Measurements from ENCODE around the gene WFIKKN1.

Gene WFIKKN1, protein sequence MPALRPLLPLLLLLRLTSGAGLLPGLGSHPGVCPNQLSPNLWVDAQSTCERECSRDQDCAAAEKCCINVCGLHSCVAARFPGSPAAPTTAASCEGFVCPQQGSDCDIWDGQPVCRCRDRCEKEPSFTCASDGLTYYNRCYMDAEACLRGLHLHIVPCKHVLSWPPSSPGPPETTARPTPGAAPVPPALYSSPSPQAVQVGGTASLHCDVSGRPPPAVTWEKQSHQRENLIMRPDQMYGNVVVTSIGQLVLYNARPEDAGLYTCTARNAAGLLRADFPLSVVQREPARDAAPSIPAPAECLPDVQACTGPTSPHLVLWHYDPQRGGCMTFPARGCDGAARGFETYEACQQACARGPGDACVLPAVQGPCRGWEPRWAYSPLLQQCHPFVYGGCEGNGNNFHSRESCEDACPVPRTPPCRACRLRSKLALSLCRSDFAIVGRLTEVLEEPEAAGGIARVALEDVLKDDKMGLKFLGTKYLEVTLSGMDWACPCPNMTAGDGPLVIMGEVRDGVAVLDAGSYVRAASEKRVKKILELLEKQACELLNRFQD

DNA sequence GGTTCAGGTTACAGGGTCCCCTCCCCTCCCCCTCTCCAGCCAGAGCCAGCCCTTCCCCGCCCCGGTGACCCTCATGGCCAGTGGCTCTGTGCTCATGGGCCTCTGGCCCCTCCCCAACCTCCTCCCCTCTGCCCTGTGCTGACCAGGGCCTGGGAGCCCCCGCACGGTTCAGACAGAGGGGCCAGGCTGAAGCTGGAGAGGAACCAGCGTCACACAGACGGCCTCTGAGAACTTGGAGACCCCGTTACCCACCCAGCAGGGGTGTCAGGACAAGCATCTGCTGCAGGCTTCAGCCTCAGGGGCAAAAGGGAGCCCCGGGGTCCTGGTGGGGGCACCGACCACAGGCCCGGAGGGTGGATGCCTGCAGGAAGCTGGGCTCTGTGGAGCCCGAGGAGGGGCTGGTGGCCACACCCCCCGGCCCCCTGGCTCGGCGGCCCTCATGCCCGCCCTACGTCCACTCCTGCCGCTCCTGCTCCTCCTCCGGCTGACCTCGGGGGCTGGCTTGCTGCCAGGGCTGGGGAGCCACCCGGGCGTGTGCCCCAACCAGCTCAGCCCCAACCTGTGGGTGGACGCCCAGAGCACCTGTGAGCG is at the start of gene WFIKKN1:
Gene WFIKKN1 (plus strand): TSS at position 171 of the 591 bp plus-strand sequence. CDS start 269 bp downstream, at position 440.
- DNase-seq (ENCODE audit: low read depth in 2 of 2, low spot score in 1 of 2) = no peak

GRCh38 chr16:582218-582613 is 48.6 kb upstream of the WFIKKN1 start:
- no peak for DNase-seq (ENCODE audit: low read depth in 2 of 2, low spot score in 1 of 2)

DNA sequence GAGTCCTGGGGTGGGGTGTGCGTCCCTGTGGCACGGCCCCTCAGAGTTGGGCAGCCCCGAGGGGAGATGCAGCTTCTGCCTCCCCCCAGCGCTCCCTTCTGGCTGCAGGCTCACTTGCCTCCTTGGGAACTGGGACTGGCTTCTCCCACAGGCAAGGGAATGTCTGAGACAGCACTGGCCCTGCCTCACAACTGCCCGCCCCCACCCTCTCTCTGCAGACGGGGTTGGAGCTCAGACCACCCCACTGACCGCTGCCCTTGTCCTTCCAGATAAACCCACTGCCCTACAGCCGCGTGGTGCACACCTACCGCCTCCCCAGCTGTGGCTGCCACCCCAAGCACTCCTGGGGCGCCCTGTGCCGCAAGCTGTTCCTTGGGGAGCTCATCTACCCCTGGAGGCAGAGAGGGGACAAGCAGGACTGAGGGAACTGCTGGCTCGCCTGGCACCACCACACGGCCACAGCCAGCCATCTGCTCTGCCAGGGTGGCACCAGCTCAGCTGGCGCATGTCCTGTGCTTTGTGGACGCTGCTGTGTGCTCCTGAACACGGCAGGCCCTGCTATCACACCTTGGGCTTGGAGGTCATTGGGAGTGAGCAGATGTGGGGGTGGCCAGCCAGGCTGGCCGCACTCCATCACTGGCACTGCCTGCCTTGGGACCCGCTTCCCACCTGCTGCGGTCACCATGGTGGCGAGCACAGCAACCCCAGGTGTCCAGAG is 48.0 kb upstream of the WFIKKN1 start:
- no peak for DNase-seq (ENCODE audit: low read depth in 2 of 2, low spot score in 1 of 2)

- DNase-seq (ENCODE audit: low read depth in 2 of 2, low spot score in 1 of 2) = no peak
Observed at GRCh38 chr16:583470-583814, 47.3 kb upstream of the WFIKKN1 start.

DNA sequence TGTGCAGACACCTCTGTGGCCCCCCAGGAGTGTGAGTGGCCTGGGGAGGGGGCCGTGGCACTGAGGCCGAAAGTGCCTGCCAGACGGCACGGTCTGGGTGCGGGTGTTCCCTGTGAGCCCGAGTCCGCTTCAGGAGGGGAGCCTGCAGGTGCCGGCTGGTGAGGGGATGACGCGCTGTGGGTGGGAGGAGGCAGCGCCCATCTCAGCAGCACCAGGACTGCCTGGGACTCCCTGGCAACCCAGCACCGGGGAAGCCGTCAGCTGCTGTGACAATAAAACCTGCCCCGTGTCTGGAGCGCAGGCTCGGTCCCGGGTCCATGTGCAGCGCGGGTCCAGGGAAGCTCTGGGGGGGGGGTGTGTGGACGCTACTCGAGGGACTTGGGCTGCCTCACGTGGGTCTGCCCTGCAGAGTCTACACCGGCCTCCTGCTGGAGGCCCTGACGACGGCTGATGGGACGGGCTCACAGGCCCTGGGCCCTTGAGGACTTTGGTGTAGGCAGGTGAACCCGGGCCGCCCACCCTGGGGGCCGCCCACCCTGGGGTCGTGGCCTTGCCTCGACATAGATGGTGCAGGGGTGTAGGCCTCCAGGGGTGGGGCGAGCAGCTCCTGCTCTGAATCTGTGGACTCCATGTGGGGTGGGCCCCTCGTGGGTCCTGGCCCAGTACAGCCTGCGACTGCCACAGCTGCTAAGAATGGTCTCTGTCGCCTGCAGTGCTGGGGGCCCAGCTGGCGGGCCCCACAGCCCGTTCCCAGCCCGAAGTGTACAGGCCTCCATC is 46.8 kb upstream of the WFIKKN1 start:
- no peak for DNase-seq (ENCODE audit: low read depth in 2 of 2, low spot score in 1 of 2)

GRCh38 chr16:585351-585750 is 45.4 kb upstream of the WFIKKN1 start:
- no peak for DNase-seq (ENCODE audit: low read depth in 2 of 2, low spot score in 1 of 2)

GRCh38 chr16:586047-586644 is 44.6 kb upstream of the WFIKKN1 start:
- DNase-seq (ENCODE audit: low read depth in 2 of 2, low spot score in 1 of 2) = no peak

DNA sequence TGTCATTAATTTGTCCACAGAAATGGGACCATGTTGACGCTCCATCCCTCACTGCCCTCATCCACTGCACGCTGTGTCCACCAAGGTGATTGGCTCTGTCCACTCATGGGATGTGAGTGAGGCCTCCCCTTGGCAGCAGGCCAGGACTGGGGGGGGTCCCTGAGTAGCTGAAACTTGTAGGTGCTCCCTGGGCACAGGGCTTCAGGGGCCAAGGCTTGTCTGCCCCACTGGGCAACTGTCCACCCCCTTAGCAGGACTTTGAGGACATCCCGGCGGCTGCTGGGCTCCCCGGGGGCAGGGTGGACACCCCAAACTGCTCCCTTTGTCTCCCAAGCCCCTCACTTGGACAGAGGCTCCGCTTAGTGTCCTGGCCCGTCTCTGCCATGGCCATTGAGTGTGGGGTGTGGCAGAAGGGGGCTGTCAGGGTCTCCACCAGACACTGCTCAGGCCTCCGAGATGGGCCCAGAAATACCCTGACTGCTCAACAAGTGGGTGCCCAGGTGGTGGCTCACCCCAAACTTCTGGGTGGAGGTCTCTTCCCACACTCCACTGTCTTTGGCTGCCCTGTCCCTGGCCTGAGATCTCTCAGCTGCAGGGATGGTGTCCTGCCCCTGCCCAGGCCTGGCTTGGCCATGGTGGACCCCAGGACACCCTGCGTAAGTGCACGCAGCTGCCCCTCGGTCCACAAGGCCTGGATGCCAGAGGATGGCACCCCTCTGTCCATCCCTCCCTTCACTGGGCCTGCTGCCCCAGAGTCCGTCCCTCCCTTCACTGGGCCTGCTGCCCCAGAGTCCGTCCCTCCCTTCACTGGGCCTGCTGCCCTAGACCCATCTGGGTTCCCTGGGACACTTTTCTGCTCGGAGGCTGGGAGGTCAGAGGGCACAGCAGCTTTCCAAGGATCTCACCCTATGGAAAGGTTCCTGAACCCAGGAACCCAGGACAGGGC is 43.9 kb upstream of the WFIKKN1 start:
- DNase-seq (ENCODE audit: low read depth in 2 of 2, low spot score in 1 of 2) = no peak

DNA sequence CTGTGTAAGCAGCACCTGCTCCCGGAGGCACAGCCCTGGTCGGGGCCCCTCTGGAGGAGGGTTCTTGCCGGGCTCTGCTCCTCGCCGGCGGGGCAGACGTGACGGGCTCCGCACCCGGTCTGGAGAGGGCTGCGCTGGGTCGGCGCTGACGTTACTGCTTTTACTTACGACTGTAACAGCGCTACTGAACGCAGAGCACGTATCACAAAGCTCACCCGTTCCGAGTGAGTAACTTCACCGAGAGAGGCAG is 42.2 kb upstream of the WFIKKN1 start:
- DNase-seq (ENCODE audit: low read depth in 2 of 2, low spot score in 1 of 2) = peak; percentile 15 to 35

DNA sequence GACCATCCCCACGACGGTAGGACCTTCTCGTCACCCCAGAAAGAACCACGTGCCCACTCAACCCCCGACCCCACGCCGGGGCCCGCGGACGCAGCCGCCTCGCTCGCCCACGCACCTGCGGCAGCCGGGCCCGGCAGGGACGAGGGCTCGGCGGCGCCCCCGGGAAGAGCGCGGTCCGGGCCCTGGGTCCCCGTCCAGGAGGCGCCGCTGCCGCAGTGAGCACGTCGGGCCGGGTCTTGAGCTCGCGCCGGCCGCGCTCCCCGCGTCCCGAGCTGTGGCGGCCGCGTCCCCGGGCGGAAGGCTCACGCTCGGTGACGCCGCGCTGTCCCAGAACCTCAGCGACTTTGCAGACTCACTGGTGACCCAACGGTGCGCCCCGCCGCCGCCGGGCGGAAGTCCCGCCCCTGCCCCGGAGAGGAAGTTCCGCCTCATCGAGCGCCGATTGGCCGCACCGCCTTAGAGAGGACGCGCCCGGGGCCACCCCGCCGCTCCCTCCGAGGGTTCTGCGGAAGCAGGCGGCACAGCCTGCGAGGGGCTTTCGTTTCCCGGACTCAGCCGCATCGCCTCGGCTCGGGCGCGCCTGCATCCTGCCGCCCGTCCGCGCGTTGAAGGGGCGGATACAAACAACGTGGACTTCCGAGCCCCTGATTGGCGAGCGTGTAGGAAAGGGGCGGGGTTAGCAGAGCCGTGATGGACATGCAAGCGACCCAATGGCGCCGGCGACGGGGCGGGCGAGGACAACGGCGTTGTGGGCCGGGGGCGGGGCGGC is 41.7 kb upstream of the WFIKKN1 start:
- DNase-seq (ENCODE audit: low read depth in 2 of 2, low spot score in 1 of 2) = peak; percentile 96 to 98

DNA sequence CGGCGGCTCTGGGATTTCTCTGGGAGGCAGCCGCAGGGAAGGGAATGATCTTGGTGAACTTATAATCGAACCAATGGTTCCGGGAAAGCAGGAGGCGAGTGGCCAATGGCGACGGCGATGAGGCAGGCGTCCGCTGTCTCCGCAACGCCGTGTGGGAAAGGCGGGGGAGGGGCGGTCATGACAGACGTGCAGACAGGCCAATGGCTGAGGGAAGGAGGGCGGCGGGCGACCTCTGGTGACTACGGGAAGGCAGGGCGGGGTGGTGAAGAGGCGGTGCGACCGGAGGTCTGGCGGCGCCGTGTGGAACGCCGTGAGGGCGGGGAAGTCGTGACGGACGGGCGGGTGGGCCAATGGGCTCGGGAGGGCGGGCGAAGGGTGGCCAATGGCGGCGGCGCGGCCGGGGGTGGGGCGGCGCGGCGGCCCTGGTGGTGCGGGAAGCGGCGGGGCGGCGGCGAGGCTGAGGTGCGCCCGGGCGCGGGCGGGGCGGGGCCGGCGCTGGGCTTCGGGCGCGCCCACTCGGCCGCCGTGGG is 41.1 kb upstream of the WFIKKN1 start, which contains the start of gene RAB40C:
Gene RAB40C (plus strand): TSS at position 409 of the 530 bp plus-strand sequence. CDS start 226 bp downstream, outside the sequence.
- peak; percentile 97 to 99 for DNase-seq (ENCODE audit: low read depth in 2 of 2, low spot score in 1 of 2)

DNA sequence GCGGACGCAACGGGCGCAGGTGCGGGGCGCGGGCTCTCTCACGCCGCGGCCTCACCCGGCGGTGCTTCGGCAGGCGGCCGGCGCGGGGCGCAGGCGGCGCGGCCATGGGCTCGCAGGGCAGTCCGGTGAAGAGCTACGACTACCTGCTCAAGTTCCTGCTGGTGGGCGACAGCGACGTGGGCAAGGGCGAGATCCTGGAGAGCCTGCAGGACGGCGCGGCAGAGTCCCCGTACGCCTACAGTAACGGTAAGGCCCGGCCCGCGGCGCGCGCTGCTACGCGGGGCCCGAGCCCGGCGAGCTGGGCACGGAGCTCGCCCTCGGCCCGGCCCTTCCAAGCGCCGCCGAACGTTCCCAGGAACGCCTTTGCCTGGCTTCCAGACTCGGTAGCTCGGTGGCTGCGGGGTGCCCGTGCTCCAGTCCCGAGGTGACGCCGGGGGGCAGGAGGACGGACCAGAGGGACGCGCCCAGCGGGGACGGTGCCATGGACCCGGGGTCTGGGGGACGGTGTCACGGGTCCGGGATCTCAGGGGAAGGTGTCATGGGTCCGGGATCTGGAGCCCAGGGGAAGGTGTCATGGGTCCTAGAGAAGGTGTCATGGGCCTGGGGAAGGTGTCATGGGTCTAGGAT is 40.5 kb upstream of the WFIKKN1 start:
- no peak for DNase-seq (ENCODE audit: low read depth in 2 of 2, low spot score in 1 of 2)

DNA sequence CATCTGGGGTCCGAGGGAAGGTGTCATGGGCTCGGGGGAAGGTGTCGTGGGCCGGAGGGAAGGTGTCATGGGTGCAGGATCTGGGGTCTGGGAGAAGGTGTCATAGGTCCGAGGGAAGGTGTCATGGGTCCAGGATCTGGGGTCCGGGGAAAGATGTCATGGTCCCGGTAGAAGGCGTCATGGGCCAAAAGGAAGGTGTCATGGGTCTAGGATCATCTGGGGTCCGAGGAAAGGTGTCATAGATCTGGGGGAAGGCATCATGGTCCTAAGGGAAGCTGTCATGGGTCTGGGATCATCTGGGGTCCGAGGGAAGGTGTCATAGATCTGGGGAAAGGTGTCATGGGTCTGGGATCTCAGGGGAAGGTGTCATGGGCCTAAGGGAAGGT is 40.0 kb upstream of the WFIKKN1 start:
- no peak for DNase-seq (ENCODE audit: low read depth in 2 of 2, low spot score in 1 of 2)

DNA sequence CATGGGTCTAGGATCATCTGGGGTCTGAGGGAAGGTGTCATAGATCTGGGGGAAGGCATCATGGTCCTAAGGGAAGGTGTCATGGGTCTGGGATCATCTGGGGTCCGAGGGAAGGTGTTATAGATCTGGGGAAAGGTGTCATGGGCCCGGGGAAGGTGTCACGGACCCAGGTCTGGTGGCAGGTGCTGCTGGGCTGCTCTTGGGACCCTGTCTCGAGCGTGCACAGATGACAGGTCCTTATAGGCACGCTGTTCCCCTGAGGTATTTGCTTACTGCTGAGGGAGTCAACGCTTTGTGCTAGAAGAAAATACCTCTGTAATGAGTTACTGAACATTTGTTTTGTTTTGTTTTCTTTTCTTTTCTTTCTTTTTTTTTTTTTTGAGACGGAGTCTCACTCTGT is 39.6 kb upstream of the WFIKKN1 start:
- no peak for DNase-seq (ENCODE audit: low read depth in 2 of 2, low spot score in 1 of 2)

DNA sequence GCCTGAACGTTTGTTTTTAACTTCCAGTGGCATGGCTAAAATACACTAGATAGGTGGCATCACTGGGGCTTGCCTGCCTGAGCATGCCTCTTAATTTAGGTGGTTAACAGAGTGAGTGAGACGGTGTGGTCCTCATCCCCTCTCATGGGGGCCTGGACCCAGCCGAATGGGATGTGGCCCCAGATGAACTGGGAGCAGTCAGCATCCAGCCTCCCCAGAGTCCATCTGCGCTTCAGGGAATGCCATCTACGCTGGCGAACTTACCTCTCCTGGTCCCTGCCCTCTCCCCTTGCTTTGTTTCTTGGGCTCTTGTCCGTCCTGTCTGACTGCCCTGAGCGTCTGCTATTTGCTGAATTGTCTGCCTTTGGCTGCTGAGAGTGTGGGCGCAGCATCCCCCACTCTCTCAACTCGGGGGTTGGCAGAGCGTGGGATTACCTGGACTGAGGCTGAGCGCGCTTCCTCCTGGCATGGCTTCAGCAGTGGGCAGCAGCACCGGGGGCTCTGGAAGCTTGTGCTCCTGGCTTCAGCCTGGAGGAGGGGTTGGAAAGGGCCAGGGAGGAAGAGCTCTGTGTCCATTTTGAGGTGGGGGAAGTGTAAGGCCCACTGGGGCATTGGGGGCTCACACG is 38.8 kb upstream of the WFIKKN1 start:
- DNase-seq (ENCODE audit: low read depth in 2 of 2, low spot score in 1 of 2) = no peak

DNA sequence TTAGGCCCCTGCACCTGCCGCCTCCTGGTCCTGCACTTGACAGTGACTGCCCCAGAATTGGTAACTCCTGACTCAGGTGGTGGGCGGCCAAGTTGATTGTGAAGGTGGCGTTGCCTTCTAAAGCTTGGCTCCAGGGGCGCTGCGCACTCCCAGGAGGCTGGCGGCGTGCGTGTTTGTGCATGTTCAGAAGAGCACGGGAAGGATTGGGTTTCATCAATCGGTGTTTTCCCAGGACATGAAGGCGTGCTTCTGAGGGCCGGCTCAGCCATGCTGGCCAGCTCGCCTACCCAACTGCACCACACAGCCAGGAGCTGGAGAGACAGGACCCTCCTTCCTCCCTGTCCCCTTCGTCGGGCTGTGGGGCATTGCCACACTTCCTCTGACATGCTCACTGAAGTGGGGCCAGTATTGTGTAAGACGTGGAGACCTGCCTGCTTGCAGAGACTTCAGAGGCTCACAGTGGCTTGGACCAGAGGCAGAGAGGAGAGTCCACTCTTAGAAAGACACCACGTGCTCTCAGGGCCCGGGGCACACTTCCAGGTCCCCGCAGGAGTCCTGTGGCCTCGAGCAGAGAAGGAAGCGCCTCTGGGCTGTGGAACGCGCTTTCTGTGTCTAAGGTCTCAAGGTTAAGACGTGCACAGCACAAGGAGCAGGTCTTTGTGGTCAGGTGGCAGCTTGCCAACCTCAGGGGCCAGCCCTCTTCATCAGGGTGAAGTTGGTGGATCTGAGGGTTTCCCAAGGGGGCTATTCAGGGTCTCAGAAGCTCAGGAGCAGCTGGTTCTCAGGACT is 38.1 kb upstream of the WFIKKN1 start:
- no peak for DNase-seq (ENCODE audit: low read depth in 2 of 2, low spot score in 1 of 2)

DNA sequence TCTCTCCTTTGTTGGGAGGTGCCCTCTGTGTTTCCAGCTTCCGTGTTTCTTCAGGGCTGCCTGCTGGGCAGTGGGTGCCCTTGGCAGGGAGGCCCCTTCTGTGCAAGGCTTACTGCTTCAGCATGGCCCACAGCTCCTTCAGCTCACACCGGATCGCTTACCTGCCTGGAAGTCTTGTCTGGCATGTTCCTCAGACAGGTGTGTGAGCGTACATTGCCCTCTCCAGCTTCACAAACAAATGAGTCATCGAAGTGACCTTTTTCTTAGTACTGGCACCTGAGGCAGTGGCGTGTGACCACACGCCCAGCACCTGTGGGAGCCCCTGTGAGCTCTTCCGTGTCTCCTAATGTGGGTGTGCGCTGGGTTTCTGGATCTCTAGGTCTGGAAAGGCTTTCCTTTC is 37.4 kb upstream of the WFIKKN1 start:
- DNase-seq (ENCODE audit: low read depth in 2 of 2, low spot score in 1 of 2) = no peak
